NB4 (cell line): ENCODE data around the gene EGFL7.

Source experiments
- DNase-seq: peaks from one replicate; pipeline ENCODE4 v3.0.0; 2010; ENCODE audit warnings: low read depth
- H3K4me3 ChIP-seq: one replicate; pipeline ENCODE4 v1.5.1; 2011; ENCODE audit warnings: mild to moderate bottlenecking, low read depth, low read length, moderate library complexity
- MAX ChIP-seq: IDR thresholded peaks from 2 replicates; pipeline ENCODE4 v1.6.1; 2011; ENCODE audit warnings: low read depth, low read length
- MYC ChIP-seq: IDR thresholded peaks from 2 replicates; pipeline ENCODE4 v1.6.1; 2011; ENCODE audit warnings: low read depth, low read length
- POLR2A ChIP-seq: IDR thresholded peaks from 2 replicates; pipeline ENCODE4 v1.6.1; 2011; ENCODE audit warnings: mild to moderate bottlenecking; ENCODE audit not compliant: insufficient read length; ENCODE audit errors: extremely low read depth
- TF ChIP-seq, protein P1 (sequence below): IDR thresholded peaks from one replicate; pipeline ENCODE4 v1.5.1; 2012; ENCODE audit warnings: low read depth, low read length

Gene EGFL7

GRCh38 chr9:136643596-136644342 lies 18.9 kb upstream of the EGFL7 start:
- TF ChIP-seq, protein P1, sequence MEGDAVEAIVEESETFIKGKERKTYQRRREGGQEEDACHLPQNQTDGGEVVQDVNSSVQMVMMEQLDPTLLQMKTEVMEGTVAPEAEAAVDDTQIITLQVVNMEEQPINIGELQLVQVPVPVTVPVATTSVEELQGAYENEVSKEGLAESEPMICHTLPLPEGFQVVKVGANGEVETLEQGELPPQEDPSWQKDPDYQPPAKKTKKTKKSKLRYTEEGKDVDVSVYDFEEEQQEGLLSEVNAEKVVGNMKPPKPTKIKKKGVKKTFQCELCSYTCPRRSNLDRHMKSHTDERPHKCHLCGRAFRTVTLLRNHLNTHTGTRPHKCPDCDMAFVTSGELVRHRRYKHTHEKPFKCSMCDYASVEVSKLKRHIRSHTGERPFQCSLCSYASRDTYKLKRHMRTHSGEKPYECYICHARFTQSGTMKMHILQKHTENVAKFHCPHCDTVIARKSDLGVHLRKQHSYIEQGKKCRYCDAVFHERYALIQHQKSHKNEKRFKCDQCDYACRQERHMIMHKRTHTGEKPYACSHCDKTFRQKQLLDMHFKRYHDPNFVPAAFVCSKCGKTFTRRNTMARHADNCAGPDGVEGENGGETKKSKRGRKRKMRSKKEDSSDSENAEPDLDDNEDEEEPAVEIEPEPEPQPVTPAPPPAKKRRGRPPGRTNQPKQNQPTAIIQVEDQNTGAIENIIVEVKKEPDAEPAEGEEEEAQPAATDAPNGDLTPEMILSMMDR, result no peak
- no peak for TF ChIP-seq MYC
- no peak for TF ChIP-seq POLR2A
- no peak for TF ChIP-seq MAX
- H3K4me3 ChIP-seq, result no peak overlapping the region
- no peak for DNase-seq

- DNase-seq, result no peak
- no peak overlapping the region for H3K4me3 ChIP-seq
- TF ChIP-seq, protein P1, result no peak
- TF ChIP-seq POLR2A, result no peak
- TF ChIP-seq MAX, result peak; percentile 69
- no peak for TF ChIP-seq MYC
Observed at GRCh38 chr9:136644343-136644592, 18.4 kb upstream of the EGFL7 start.

DNA sequence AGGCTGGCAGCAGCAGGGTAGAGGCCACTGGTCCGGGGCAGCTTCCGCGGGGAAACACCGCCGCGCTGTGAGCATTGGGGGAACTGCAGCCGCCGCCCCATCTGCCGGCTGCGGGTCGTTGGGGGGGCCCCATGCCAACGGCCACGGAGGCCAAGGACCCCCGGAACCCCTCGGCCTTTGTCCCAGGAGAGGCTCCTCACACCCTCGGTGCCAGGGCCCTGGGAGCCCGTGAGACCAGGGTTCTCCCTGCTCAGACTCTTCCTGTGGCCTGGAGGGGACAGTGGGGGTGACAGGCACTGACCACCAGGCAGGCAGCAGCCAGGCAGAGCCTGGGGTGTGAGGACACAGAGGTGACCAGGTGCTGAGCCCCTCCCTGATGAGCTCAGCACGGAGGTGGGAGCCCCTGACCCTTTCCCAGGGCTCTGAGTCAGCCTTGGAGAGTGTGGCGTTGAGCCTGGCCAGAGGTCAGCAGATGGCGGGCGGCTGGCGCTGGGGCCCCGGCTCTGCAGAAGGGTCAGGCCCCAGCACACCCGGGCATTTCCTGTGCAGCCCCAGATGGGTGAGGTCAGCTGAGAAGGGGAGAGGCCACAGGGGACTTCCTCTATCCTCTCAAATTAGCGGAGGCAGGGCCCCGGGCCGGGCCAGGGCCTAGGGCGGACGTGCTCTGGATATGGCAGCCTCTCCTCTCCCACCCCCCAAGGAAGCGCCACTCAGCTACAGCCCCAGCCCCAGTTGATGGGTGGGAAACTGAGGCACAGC lies 17.9 kb upstream of the EGFL7 start:
- DNase-seq, result peak; percentile 70
- TF ChIP-seq MYC (no peak), MAX (no peak), POLR2A (no peak)
- TF ChIP-seq, protein P1, result peak; percentile 75
- no peak overlapping the region for H3K4me3 ChIP-seq

DNA sequence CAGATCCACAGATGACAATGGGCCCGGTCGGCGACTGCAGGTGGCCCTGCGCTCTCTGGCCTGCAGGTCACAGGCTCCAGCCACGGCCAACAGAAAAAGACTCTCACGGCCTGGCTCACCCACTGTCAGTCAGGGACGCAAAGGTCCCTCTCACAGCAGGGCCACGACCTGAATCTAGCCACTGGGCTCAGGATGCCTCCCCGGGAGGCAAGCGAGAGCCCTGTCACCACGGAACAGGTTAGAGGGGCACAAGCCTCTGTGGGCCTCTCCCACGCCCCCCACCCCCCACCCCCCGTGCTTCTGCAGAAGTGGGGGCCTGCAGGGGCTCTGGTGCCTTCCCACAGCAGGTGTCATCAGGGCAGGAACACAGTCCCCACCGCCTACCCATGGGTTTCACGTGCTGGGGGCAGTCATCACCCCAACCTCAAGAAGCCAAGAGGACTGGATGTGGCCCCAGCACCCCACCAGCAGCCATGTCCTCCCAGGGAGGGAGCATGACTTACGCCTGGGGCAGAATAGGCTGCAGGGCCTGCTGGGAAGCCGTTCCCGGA lies 17.3 kb upstream of the EGFL7 start:
- no peak for TF ChIP-seq MYC
- TF ChIP-seq, protein P1, result no peak
- TF ChIP-seq POLR2A, result no peak
- TF ChIP-seq MAX, result no peak
- H3K4me3 ChIP-seq, result no peak overlapping the region
- no peak for DNase-seq

GRCh38 chr9:136645903-136646754 lies 16.6 kb upstream of the EGFL7 start:
- DNase-seq, result no peak
- TF ChIP-seq MAX (no peak), POLR2A (no peak), MYC (no peak)
- TF ChIP-seq, protein P1, result no peak
- no peak overlapping the region for H3K4me3 ChIP-seq
